HepG2 (cell line): ENCODE measurements around the gene CKS1B. TPM values are rescaled to one million over a fixed set of nuclear protein-coding genes. Genes with fewer than 3 reads are reported as not detected.
A peak's percentile ranks its signal among the peaks of the same experiment; 100 is the strongest.

ENCODE experiments used
- CSRNP1 ChIP-seq: sonication (generic); formaldehyde crosslinking; IDR thresholded peaks from 2 replicates; pipeline ENCODE4 v1.8.1; 2023; ENCODE audit warnings: mild to moderate bottlenecking, missing genetic modification reagents
- FOXK2 ChIP-seq: fragments of 450-650 bp; IDR thresholded peaks from 2 replicates; pipeline ENCODE4 v1.6.1; 2016
- FOXP4 ChIP-seq: sonication (generic); formaldehyde crosslinking; IDR thresholded peaks from 2 replicates; pipeline ENCODE4 v1.4.0; 2020; ENCODE audit warnings: missing genetic modification reagents
- HMGXB3 ChIP-seq: sonication (generic); formaldehyde crosslinking; IDR thresholded peaks from 2 replicates; pipeline ENCODE4 v1.4.0; 2020; ENCODE audit warnings: missing genetic modification reagents, borderline replicate concordance
- PAXIP1 ChIP-seq: sonication (generic); formaldehyde crosslinking; conservative IDR thresholded peaks from 2 replicates; pipeline ENCODE4 v1.4.0; 2020; ENCODE audit warnings: mild to moderate bottlenecking, missing genetic modification reagents, moderate library complexity
- REPIN1 ChIP-seq: sonication (generic); formaldehyde crosslinking; IDR thresholded peaks from 2 replicates; pipeline ENCODE4 v1.8.0; 2022; ENCODE audit warnings: missing genetic modification reagents, low read depth, mild to moderate bottlenecking, borderline replicate concordance
- THRA ChIP-seq: sonication (generic); formaldehyde crosslinking; IDR thresholded peaks from 2 replicates; pipeline ENCODE4 v1.4.0; 2020; ENCODE audit warnings: missing genetic modification reagents, borderline replicate concordance
- ZMYM2 ChIP-seq: sonication (generic); formaldehyde crosslinking; IDR thresholded peaks from 2 replicates; pipeline ENCODE4 v1.8.0; 2022; ENCODE audit warnings: mild to moderate bottlenecking, missing genetic modification reagents
- ZNF30 ChIP-seq: sonication (generic); formaldehyde crosslinking; IDR thresholded peaks from 2 replicates; pipeline ENCODE4 v1.5.0; 2020; ENCODE audit warnings: mild to moderate bottlenecking, missing genetic modification reagents
- ZNF569 ChIP-seq: sonication (generic); formaldehyde crosslinking; IDR thresholded peaks from 2 replicates; pipeline ENCODE4 v1.5.0; 2020; ENCODE audit warnings: mild to moderate bottlenecking, missing genetic modification reagents, moderate library complexity, borderline replicate concordance
- ZNF766 ChIP-seq: sonication (generic); formaldehyde crosslinking; IDR thresholded peaks from 2 replicates; pipeline ENCODE4 v1.5.0; 2020; ENCODE audit warnings: missing genetic modification reagents, borderline replicate concordance
- polyA plus RNA-seq, 8 experiments: library from polyadenylated mRNA; depleted of rRNA in 3 of 8; stranded (reverse) in 7 of 8; unstranded in 1 of 8; fragments of >200 nt; fragmentation: Illumina TruSeq in 4 of 8; extraction: Trizol in 4 of 8; gene quantifications; 2 replicates each; pipeline versions ENCODE4 v1.2.1 to v1.2.3, GENCODE V29; 2011 to 2016; ENCODE audit warnings: low read depth in 4 of 8, missing spikeins in 1 of 8, mixed read lengths in 1 of 8; ENCODE audit not compliant: insufficient read depth in 1 of 8
- total RNA-seq, 5 experiments: library from RNA; depleted of rRNA; stranded (reverse); fragments of >200 nt; fragmentation: Illumina TruSeq; extraction: Trizol; gene quantifications; 2 replicates each; pipeline ENCODE4 v1.2.3, GENCODE V29; 2016; ENCODE audit warnings: low read depth in 1 of 5

CKS1B gene
- total and polyA plus RNA-seq, 2 of the 13 experiments (the other 11 are each of a cell fraction or from before 2014, with no cell fraction given) = 217 to 222 TPM

- TF ChIP-seq HMGXB3 (CRISPR knock-in tag) = no peak; the same call in 1 of the 2 replicates
- 0 out of 2 replicates have a peak, but pooled peaks have one; percentile 23 for TF ChIP-seq ZMYM2 (CRISPR knock-in tag)
- TF ChIP-seq THRA (CRISPR knock-in tag) = peak; percentile 34; the same call in 1 of the 2 replicates
- TF ChIP-seq PAXIP1 (CRISPR knock-in tag) = peak; percentile 33; the same call in 1 of the 2 replicates
- TF ChIP-seq FOXK2 = 0 out of 2 replicates have a peak, but pooled peaks have one; percentile 70
- no peak for TF ChIP-seq ZNF30
- no peak for TF ChIP-seq ZNF569 (CRISPR knock-in tag)
- 0 out of 2 replicates have a peak, but pooled peaks have one; percentile 4 for TF ChIP-seq FOXP4 (CRISPR knock-in tag)
- no peak for TF ChIP-seq REPIN1
- peak; percentile 13 for TF ChIP-seq CSRNP1 (CRISPR knock-in tag)
- 0 out of 2 replicates have a peak, but pooled peaks have one; percentile 14 for TF ChIP-seq ZNF766 (CRISPR knock-in tag)
Measured at GRCh38 chr1:154974808-154975408, 427 bp downstream of the CKS1B start (continued).
